ENCODE data around the gene CLIC3.

DNA sequence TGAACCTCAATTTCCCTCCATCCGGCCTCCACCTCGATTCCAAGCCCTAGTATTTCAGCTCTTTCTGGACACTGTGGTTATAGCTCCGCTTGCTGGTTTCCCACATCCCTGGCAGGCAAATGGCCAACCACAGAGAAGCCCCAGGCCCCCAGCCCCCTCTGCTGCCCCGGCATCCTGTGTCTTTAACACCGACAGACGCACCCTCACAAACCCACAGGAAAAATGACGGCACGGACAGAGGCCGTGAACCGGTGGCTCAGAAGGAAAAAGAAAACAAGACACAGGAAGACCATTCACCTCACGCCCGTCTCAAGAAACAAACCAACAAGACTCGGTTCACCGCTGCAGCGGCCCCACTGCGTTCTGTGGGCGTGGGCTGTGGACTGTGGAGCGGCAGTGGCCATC is 1.5 kb upstream of the CLIC3 start:
- TF ChIP-seq POLR2A (IDR thresholded peaks at IDR 0.05; ENCODE audit: low read length) (no peak), GATA1 (IDR thresholded peaks at IDR 0.05; ENCODE audit: low read depth, low read length) (no peak)

Measured in erythroblast (primary cell).